B cell (primary cell): ENCODE data around the gene RCBTB2. TPM values are rescaled to one million over a fixed set of nuclear protein-coding genes. Genes with fewer than 3 reads are reported as not detected.

Source experiments
- ATAC-seq: fragments of 200-7000 bp; cut with Tn5 transposase; one replicate; pipeline ENCODE4 v1.10.0; 2021; ENCODE audit warnings: low read depth, mild to moderate bottlenecking, moderate number of reproducible peaks, moderate library complexity
- CTCF ChIA-PET: fragments of 350-600 bp; sonication (Branson Sonifier 250); formaldehyde crosslinking; loops from one replicate; lab custom pipeline; 2021; ENCODE audit warnings: antibody characterized with exemption, inconsistent platforms; lab: Charles Lee
- POLR2A ChIA-PET: fragments of 350-600 bp; sonication (Branson Sonifier 250); formaldehyde crosslinking; loops from one replicate; lab custom pipeline; 2021; ENCODE audit warnings: antibody characterized with exemption; lab: Charles Lee
- DNase-seq: peaks from one replicate; pipeline ENCODE4 v3.0.0; 2013
- H2AFZ ChIP-seq: 2 replicates; pipeline ENCODE4 v1.6.1; 2012; ENCODE audit warnings: mild to moderate bottlenecking, low read depth, low read length; ENCODE audit not compliant: insufficient read depth, poor library complexity, severe bottlenecking
- H3K27ac ChIP-seq, 2 donors: 1 replicate in 1 of 2; 2 replicates in 1 of 2; pipeline ENCODE4 v1.5.1; 2012 to 2013; ENCODE audit warnings: low read length in 2 of 2, mild to moderate bottlenecking in 2 of 2, moderate library complexity in 1 of 2
- H3K27me3 ChIP-seq, 4 experiments: fragments of 200-600 bp in 1 of 4; sonication (generic) in 1 of 4; replicated peaks in 1 of 4; 1 replicate in 2 of 4; 2 replicates in 2 of 4; pipeline versions ENCODE4 v1.6.1 to v1.7.0; 2013 to 2016; ENCODE audit warnings: low read length in 3 of 4, mild to moderate bottlenecking in 2 of 4, mixed read lengths in 1 of 4, moderate library complexity in 1 of 4; ENCODE audit not compliant: insufficient read depth in 4 of 4, control insufficient read depth in 3 of 4; ENCODE audit errors: control extremely low read depth in 1 of 4
- H3K36me3 ChIP-seq, 2 experiments: replicated peaks in 1 of 2; 1 replicate in 1 of 2; 2 replicates in 1 of 2; pipeline versions ENCODE4 v1.6.1 to v1.7.1; 2013; ENCODE audit warnings: low read length in 1 of 2; ENCODE audit not compliant: insufficient read depth in 2 of 2, control insufficient read depth in 1 of 2; ENCODE audit errors: control extremely low read depth in 1 of 2, extremely low read depth in 1 of 2
- H3K4me1 ChIP-seq, 2 donors: fragments of 200-600 bp in 1 of 2; sonication (generic) in 1 of 2; 1 replicate in 1 of 2; 2 replicates in 1 of 2; pipeline versions ENCODE4 v1.5.1 to v1.6.1; 2013 to 2017; ENCODE audit warnings: low read length in 2 of 2; ENCODE audit not compliant: control insufficient read depth in 2 of 2, insufficient read depth in 2 of 2
- H3K4me2 ChIP-seq: replicated peaks from 2 replicates; pipeline ENCODE3; 2012; ENCODE audit warnings: mild to moderate bottlenecking, low read depth, low read length; ENCODE audit not compliant: poor library complexity, severe bottlenecking
- H3K4me3 ChIP-seq, 5 experiments: fragments of 200-600 bp in 1 of 5; sonication (generic) in 1 of 5; 1 replicate in 3 of 5; 2 replicates in 2 of 5; pipeline versions ENCODE4 v1.5.1 to v1.7.0; 2011 to 2016; ENCODE audit warnings: low read length in 4 of 5, mild to moderate bottlenecking in 4 of 5, low read depth in 2 of 5, control low read depth in 1 of 5, moderate library complexity in 1 of 5; ENCODE audit not compliant: insufficient read depth in 1 of 5; ENCODE audit errors: control extremely low read depth in 1 of 5, extremely low read depth in 1 of 5
- H3K79me2 ChIP-seq: fragments of 200-600 bp; sonication (generic); one replicate; pipeline ENCODE4 v1.6.0; 2016; ENCODE audit warnings: low read length; ENCODE audit not compliant: control insufficient read depth, insufficient read depth
- H3K9ac ChIP-seq: fragments of 200-600 bp; sonication (generic); 2 replicates; pipeline ENCODE4 v1.6.1; 2017; ENCODE audit warnings: mild to moderate bottlenecking, low read length, moderate library complexity
- H3K9me3 ChIP-seq, 3 donors: one replicate each; pipeline versions ENCODE4 v1.6.1 to v1.7.1; 2013; ENCODE audit warnings: low read length in 2 of 3; ENCODE audit not compliant: control insufficient read depth in 2 of 3, insufficient read depth in 1 of 3; ENCODE audit errors: control extremely low read depth in 1 of 3
- H4K20me1 ChIP-seq: 2 replicates; pipeline ENCODE4 v1.6.0; 2012; ENCODE audit warnings: mild to moderate bottlenecking, low read length; ENCODE audit not compliant: insufficient read depth, control insufficient read depth, poor library complexity, severe bottlenecking
- H3K27ac Mint-ChIP-seq: one replicate; pipeline ENCODE4 v1.8.0; 2021; ENCODE audit warnings: mixed read lengths
- H3K27me3 Mint-ChIP-seq: one replicate; pipeline ENCODE4 v1.8.0; 2021; ENCODE audit warnings: mixed read lengths
- H3K4me1 Mint-ChIP-seq: one replicate; pipeline ENCODE4 v1.8.0; 2021; ENCODE audit warnings: mixed read lengths
- H3K4me3 Mint-ChIP-seq: one replicate; pipeline ENCODE4 v1.8.0; 2021; ENCODE audit warnings: mixed read lengths
- H3K9me3 Mint-ChIP-seq: one replicate; pipeline ENCODE4 v1.8.0; 2022; ENCODE audit warnings: mixed read lengths; ENCODE audit not compliant: insufficient read depth
- CTCF ChIP-seq: fragments of 200-600 bp; IDR thresholded peaks from one replicate; pipeline ENCODE4 v1.8.0; 2022; ENCODE audit warnings: antibody characterized with exemption, mild to moderate bottlenecking
- EZH2 ChIP-seq: IDR thresholded peaks from 2 replicates; pipeline ENCODE4 v1.6.1; 2012; ENCODE audit warnings: borderline replicate concordance, low read depth, mild to moderate bottlenecking, moderate library complexity, low read length; ENCODE audit not compliant: insufficient read depth, poor library complexity, severe bottlenecking
- WGBS: methylation state at CpG from one replicate; pipeline ENCODE4 v1.1.5; 2013; ENCODE audit warnings: missing lambda C conversion rate; ENCODE audit not compliant: insufficient coverage; 5-methylcytosine and 5-hydroxymethylcytosine counted together
- intact Hi-C: fragments of 100-400 bp; cut with micrococcal nuclease; formaldehyde crosslinking; loops from one replicate; pipeline ENCODE4 v1.10.0; 2022
- polyA plus RNA-seq: library from polyadenylated mRNA; depleted of rRNA; stranded (reverse); fragments of >200 nt; gene quantifications from 2 replicates; pipeline ENCODE4 v1.2.3, GENCODE V29; 2012
- total RNA-seq, 2 donors: library from RNA; stranded (reverse); fragments of 120-200 nt in 1 of 2; gene quantifications; 1 replicate in 1 of 2; 2 replicates in 1 of 2; pipeline versions ENCODE4 v1.2.3 to v1.2.4, GENCODE V29; 2013 to 2022

RCBTB2 gene
- total and polyA plus RNA-seq, 2 donors (not counting 1 experiment from before 2014, with no cell fraction given): 1.4 to 2.7 TPM

- no peaks in the 10 kb centered on the region for H3K9me3 Mint-ChIP-seq
These were observed 89.3 kb downstream of the RCBTB2 start for GRCh38 chr13:48443442-48444208.

More at GRCh38 chr13:48443442-48444208, 89.3 kb downstream of the RCBTB2 start:
- POLR2A ChIA-PET: no interaction called here
- Histone ChIP-seq H2AFZ (no peak overlapping the region), H3K27ac (no peak overlapping the region), H3K9me3 (no peaks in the 10 kb centered on the region), H3K4me3 (no peak overlapping the region), H4K20me1 (peaks cover 34% of the 10 kb centered on the region), H3K27me3 (no peaks in the 10 kb centered on the region), H3K4me1 (no peaks in the 10 kb centered on the region), H3K36me3 (peaks cover 3 to 16% of the 10 kb centered on the region in 2 experiments), H3K79me2 (peaks cover 10% of the 10 kb centered on the region), H3K4me2 (no peak overlapping the region), H3K9ac (no peak overlapping the region)
- ATAC-seq: no peak
- intact Hi-C loops: no loop called here
- CTCF ChIA-PET: no interaction called here
- Mint-ChIP-seq H3K4me3 (no peak overlapping the region), H3K4me1 (peaks cover 6% of the 10 kb centered on the region), H3K27me3 (no peaks in the 10 kb centered on the region), H3K27ac (no peak overlapping the region)
- TF ChIP-seq CTCF: no peak
- no peak for TF ChIP-seq EZH2
- no peak for DNase-seq
- no CpG with 5 or more reads among the region's 1 CpG for WGBS

Other genes starting within 250 kb of the RCBTB2 start
- 70.4 and 74.8 TPM in 2 replicates for gene RB1, start 229.3 kb downstream of the RCBTB2 start, total RNA-seq
- gene RB1, start 229.3 kb downstream of the RCBTB2 start, polyA plus RNA-seq: 24.0 and 27.0 TPM in 2 replicates
- gene LPAR6, start 120.0 kb downstream of the RCBTB2 start, total RNA-seq: 0.80 and 1.0 TPM in 2 replicates
- 0.55 and 1.8 TPM in 2 replicates for gene LPAR6, start 120.0 kb downstream of the RCBTB2 start, polyA plus RNA-seq
- not detected in 2 replicates for gene CYSLTR2, start 120.8 kb upstream of the RCBTB2 start, total RNA-seq
- 0.09 and 0.36 TPM in 2 replicates for gene CYSLTR2, start 120.8 kb upstream of the RCBTB2 start, polyA plus RNA-seq